Kidney (tissue), 14 donors: ENCODE results near the gene TNFSF8. TPM values are rescaled to one million over a fixed set of nuclear protein-coding genes. Genes with fewer than 3 reads are reported as not detected.

Experiments used
- DNase-seq, 5 donors: peaks; one replicate each; pipeline ENCODE4 v3.0.0-alpha.2; 2013 to 2020
- FAIRE-seq: peaks from 2 replicates; lab custom pipeline; 2012; peaks lifted over from hg19 to GRCh38; lab: Jason Lieb, UNC
- H3K27ac ChIP-seq, 2 donors: one replicate each; pipeline ENCODE4 v1.7.0; 2013; ENCODE audit warnings: low read depth in 2 of 2, low read length in 2 of 2, inconsistent platforms in 1 of 2
- H3K27me3 ChIP-seq: one replicate; pipeline ENCODE4 v1.7.1; 2013; ENCODE audit warnings: low read length, inconsistent platforms; ENCODE audit not compliant: control insufficient read depth, insufficient read depth
- H3K36me3 ChIP-seq, 3 donors: one replicate each; pipeline versions ENCODE4 v1.7.0 to v1.7.1; 2013; ENCODE audit warnings: low read length in 3 of 3, control low read depth in 1 of 3, inconsistent platforms in 1 of 3; ENCODE audit not compliant: insufficient read depth in 3 of 3, control insufficient read depth in 2 of 3
- H3K4me1 ChIP-seq, 3 donors: one replicate each; pipeline versions ENCODE4 v1.7.0 to v1.7.1; 2013; ENCODE audit warnings: low read length in 3 of 3, inconsistent platforms in 1 of 3, low read depth in 1 of 3; ENCODE audit not compliant: control insufficient read depth in 2 of 3, insufficient read depth in 2 of 3
- H3K4me3 ChIP-seq, 3 donors: one replicate each; pipeline versions ENCODE4 v1.7.0 to v1.8.1; 2013; ENCODE audit warnings: low read length in 3 of 3, control low read depth in 1 of 3, inconsistent platforms in 1 of 3
- H3K9ac ChIP-seq, 3 donors: one replicate each; pipeline versions ENCODE4 v1.7.0 to v1.7.1; 2013; ENCODE audit warnings: low read length in 3 of 3, control low read depth in 1 of 3, inconsistent platforms in 1 of 3
- H3K9me3 ChIP-seq, 3 donors: one replicate each; pipeline versions ENCODE4 v1.7.0 to v1.7.1; 2013; ENCODE audit warnings: low read length in 3 of 3, control low read depth in 1 of 3, inconsistent platforms in 1 of 3; ENCODE audit not compliant: control insufficient read depth in 2 of 3, insufficient read depth in 1 of 3
- CTCF ChIP-seq: IDR thresholded peaks from 3 replicates; pipeline ENCODE4 v1.5.1; 2012; ENCODE audit warnings: mild to moderate bottlenecking, moderate library complexity, borderline replicate concordance; ENCODE audit not compliant: insufficient read depth; ENCODE audit errors: extremely low read depth
- intact Hi-C: fragments of 100-400 bp; cut with DNase I; formaldehyde crosslinking; loops from one replicate; pipeline ENCODE4 v1.11.1; 2022
- polyA plus RNA-seq: library from polyadenylated mRNA; stranded (reverse); fragments of 350-450 nt; fragmentation: Illumina TruSeq; extraction: RNeasy Lipid Tissue Mini Kit (QIAGEN cat#74804); gene quantifications from one replicate; pipeline ENCODE4 v1.2.3, GENCODE V29; 2014; ENCODE audit warnings: low read depth, low replicate concordance; ENCODE audit not compliant: insufficient read depth
- total RNA-seq: library from RNA; stranded (reverse); fragmentation: NEBNext Ultra II Directional; extraction: Animal tissue kit (Norgen Biotek cat#: 25700); gene quantifications from one replicate; pipeline ENCODE4 v1.2.1, GENCODE V29; 2021
- donor health status: control.
- donor health status: control.
- donor health status: control.
- donor health status: control.
- donor health status: control.
- donor health status: DM: yes; HTN: yes; CAD: no.
- donor health status: Normal renal cell carcinoma (clear cell type).

TNFSF8 gene
- total and polyA plus RNA-seq, 2 donors from 2014 or later: 0.43 to 5.0 TPM

DNA sequence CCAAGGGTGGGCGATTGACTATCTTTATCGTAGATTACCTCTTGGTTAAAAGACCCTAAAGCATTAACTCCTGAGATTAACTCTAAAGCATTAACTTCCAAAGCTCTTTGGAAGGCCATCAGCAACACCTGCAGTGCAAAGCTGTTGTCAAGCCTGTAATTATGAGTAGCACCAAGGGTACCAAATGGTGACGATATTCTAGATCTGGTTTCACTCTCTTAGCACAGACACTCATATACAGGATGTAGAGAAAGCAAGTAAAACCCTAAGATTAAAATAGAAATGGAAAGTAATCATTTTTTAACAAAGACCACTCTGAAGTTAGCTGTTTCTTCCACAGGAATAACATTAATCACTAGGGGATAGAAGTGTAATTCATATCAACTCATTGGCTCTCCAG lies 29.9 kb upstream of the TNFSF8 start:
- no peaks in the 10 kb centered on the region for H3K27me3 ChIP-seq
- peaks cover 0 to 6% (median 0%) of the 10 kb centered on the region in 3 donors for H3K9me3 ChIP-seq
- intact Hi-C loops: no loop called here
- H3K4me3 ChIP-seq: no peak overlapping the region
- no peak overlapping the region for H3K27ac ChIP-seq
- TF ChIP-seq CTCF: no peak
- FAIRE-seq: no peak
- H3K36me3 ChIP-seq: no peaks in the 10 kb centered on the region
- DNase-seq: no peak
- H3K9ac ChIP-seq: no peak overlapping the region
- H3K4me1 ChIP-seq: no peaks in the 10 kb centered on the region

DNA sequence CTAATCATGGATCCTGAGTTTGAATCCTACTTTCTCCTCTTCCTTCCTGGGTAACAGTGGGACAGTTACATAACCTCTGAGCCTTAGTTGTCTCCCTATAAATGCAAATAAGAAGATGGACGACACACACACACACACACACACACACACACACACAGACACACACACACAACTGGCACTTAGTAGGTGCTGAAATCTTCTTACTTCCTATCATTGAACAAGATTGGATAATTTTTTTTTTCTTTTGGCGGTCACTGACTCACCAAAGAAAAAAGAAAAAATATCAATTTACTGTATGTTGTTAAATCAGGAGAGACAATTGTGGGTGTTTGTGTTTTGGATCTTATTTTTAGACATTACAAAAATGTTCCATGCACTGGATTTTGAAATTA lies 28.4 kb upstream of the TNFSF8 start:
- FAIRE-seq (no peak), DNase-seq (no peak)
- no peak for TF ChIP-seq CTCF
- intact Hi-C loops: no loop called here
- Histone ChIP-seq H3K9me3 (peaks cover 0 to 6% (median 0%) of the 10 kb centered on the region in 3 donors), H3K4me3 (no peak overlapping the region), H3K36me3 (no peaks in the 10 kb centered on the region), H3K4me1 (no peaks in the 10 kb centered on the region), H3K27ac (no peak overlapping the region), H3K9ac (no peak overlapping the region), H3K27me3 (no peaks in the 10 kb centered on the region)

DNA sequence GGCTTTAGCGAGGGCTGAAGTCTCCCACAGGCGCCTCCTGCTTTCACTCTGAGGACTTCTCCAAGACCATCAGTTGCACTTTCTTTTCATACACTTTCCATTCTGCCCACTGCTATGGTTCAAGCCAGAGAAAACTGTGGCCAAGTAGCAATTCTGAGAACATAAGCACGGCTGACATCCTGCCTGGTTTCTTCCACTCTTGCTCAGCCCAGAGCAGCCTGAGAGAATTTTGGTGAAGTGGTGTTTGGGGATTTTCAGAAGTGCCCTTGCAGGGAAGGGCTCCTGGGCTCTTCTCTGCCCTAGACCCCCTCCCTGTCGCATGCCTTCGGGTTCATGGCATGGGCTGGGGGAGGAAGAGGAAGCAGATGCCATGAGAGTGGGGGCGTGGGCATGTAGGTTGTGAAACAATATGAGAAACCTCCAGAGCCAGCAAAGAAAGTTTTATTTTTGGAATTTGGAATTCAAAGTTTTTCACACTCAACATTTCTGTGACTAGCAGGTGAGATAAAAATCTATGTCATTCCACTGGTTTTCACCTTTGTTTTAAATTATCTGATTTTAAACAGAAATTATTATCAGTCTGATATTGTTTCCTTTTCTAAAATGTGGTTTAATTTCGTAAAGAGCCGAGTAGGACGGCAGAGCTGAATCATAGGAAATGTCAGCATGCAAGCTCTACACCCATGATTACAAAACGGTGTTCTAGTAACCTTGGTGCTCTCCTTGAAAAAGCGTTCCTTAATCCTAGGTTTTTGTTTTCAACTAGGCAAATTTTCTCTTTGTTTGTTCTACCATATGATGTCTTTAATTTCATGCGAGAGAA lies 27.8 kb upstream of the TNFSF8 start:
- FAIRE-seq (no peak), DNase-seq (no peak)
- Histone ChIP-seq H3K9me3 (peaks cover 0 to 6% (median 0%) of the 10 kb centered on the region in 3 donors), H3K4me3 (no peak overlapping the region), H3K4me1 (no peaks in the 10 kb centered on the region), H3K36me3 (no peaks in the 10 kb centered on the region), H3K27me3 (no peaks in the 10 kb centered on the region), H3K9ac (no peak overlapping the region), H3K27ac (no peak overlapping the region)
- TF ChIP-seq CTCF: no peak
- intact Hi-C loops: no loop called here
